Measurements from ENCODE around the gene RBPMS2. TPM values are rescaled to one million over a fixed set of nuclear protein-coding genes. Genes with fewer than 3 reads are reported as not detected.

Gene RBPMS2
- total and polyA plus RNA-seq, 2 of the 4 experiments (the other 2 are of a cell fraction): 2.8 TPM; not detected in 1

DNA sequence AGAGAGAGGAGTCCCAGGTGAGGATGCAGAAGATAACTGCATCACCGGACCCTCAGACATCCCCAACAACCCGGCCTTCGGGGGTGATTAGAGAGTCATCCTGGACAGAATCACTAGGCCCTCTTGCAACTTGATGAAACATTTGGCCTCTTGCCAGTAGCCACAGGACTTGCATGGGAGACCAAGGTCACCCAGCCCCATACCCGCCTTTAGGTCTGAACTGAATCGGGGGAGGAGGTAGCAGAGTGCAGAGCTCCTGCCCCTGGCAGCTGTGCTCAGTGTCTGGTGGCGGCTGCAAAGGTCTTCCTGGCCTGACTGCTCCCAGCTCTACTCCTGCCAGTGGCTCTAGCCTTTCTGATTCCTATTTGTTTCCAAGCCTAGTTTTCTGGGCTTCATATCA, 37.7 kb upstream of the RBPMS2 start:
- Histone ChIP-seq H4K5ac (ENCODE audit: low read depth, low read length) (no peak overlapping the region), H2AK5ac (ENCODE audit: low read depth, low read length) (no peak overlapping the region), H3K4ac (ENCODE audit: low read depth, low read length) (no peak overlapping the region), H3K9me1 (ENCODE audit: insufficient read depth, low read length) (no peaks in the 10 kb centered on the region), H3K14ac (replicated peaks; ENCODE audit: low read depth, low read length) (no peak overlapping the region), H3K23ac (ENCODE audit: low read depth, low read length) (no peak overlapping the region), H2BK120ac (ENCODE audit: low read depth, low read length) (no peak overlapping the region), H2AFZ (replicated peaks; ENCODE audit: low read length, poor library complexity) (no peak overlapping the region), H2BK5ac (ENCODE audit: low read depth, low read length, poor library complexity, severe bottlenecking) (no peak overlapping the region), H3K56ac (ENCODE audit: extremely low read depth, insufficient read depth, low read length) (no peak overlapping the region), H3K36me3 (ENCODE audit: control insufficient read depth, insufficient read depth, low read length) (peaks cover 2% of the 10 kb centered on the region; the same call in 1 of the 2 replicates), H3K4me1 (ENCODE audit: control insufficient read depth, insufficient read depth, low read length) (peaks cover 1% of the 10 kb centered on the region; the same call in 1 of the 2 replicates), H3K79me1 (ENCODE audit: low read depth in 1 of 2, low read length in 2 of 2) (no peaks in the 10 kb centered on the region), H3K18ac (ENCODE audit: low read depth, low read length) (no peak overlapping the region), H4K91ac (ENCODE audit: insufficient read depth, low read depth, low read length) (no peak overlapping the region), H3K4me3 (ENCODE audit: insufficient read depth, low read depth, low read length) (no peak overlapping the region), H4K8ac (ENCODE audit: low read depth in 2 of 2, low read length in 2 of 2) (no peak overlapping the region), H2BK20ac (ENCODE audit: low read depth, low read length) (no peak overlapping the region), H3K27me3 (ENCODE audit: control insufficient read depth, insufficient read depth, low read length) (no peaks in the 10 kb centered on the region; the same call in 1 of the 2 replicates), H3K4me2 (ENCODE audit: low read depth, low read length) (no peak overlapping the region), H3K27ac (ENCODE audit: insufficient read depth, low read length) (no peak overlapping the region), H2BK15ac (ENCODE audit: low read depth, low read length) (no peak overlapping the region), H3K9me3 (ENCODE audit: control insufficient read depth, insufficient read depth, low read length) (no peaks in the 10 kb centered on the region), H4K20me1 (ENCODE audit: insufficient read depth, low read length) (no peaks in the 10 kb centered on the region), H3K9ac (ENCODE audit: low read depth, low read length) (no peak overlapping the region), H2AK9ac (replicated peaks; ENCODE audit: low read depth, low read length, poor library complexity) (no peak overlapping the region)
- DNase-seq (peak; percentile 44), ATAC-seq (ENCODE audit: low read depth) (no peak)
- ChIA-PET CTCF (no interaction called here), POLR2A (ENCODE audit: unreplicated experiment) (no interaction called here)
- no CpG with 5 or more reads among the region's 6 CpGs for WGBS, 2 experiments (ENCODE audit: extremely low coverage in 2 of 2, insufficient read length in 1 of 2)
- TF ChIP-seq RAD21 (IDR thresholded peaks at IDR 0.05; ENCODE audit: low read length) (no peak), RCOR1 (IDR thresholded peaks at IDR 0.05; ENCODE audit: insufficient replicate concordance, low read length) (no peak), RFX5 (IDR thresholded peaks at IDR 0.05; ENCODE audit: low read depth, low read length) (no peak), BHLHE40 (IDR thresholded peaks at IDR 0.05; ENCODE audit: low read depth, low read length) (no peak), CHD1 (IDR thresholded peaks at IDR 0.05; ENCODE audit: low read depth, low read length) (no peak), MAZ (IDR thresholded peaks at IDR 0.05; ENCODE audit: borderline replicate concordance, low read depth, low read length) (no peak), MAFK (IDR thresholded peaks at IDR 0.05; ENCODE audit: low read depth, low read length) (no peak), MXI1 (IDR thresholded peaks at IDR 0.05; ENCODE audit: borderline replicate concordance, low read depth, low read length) (no peak), NFE2L2 (IDR thresholded peaks at IDR 0.05; ENCODE audit: low read depth, low read length) (no peak), SMC3 (IDR thresholded peaks at IDR 0.05; ENCODE audit: low read depth, low read length) (no peak), POLR2A (IDR thresholded peaks at IDR 0.05; ENCODE audit: low read depth, low read length) (no peak), CEBPB (IDR thresholded peaks at IDR 0.05; ENCODE audit: low read depth, low read length) (no peak), FOS (IDR thresholded peaks at IDR 0.05; ENCODE audit: low read depth, low read length) (no peak)
- TF ChIP-seq, protein P1, sequence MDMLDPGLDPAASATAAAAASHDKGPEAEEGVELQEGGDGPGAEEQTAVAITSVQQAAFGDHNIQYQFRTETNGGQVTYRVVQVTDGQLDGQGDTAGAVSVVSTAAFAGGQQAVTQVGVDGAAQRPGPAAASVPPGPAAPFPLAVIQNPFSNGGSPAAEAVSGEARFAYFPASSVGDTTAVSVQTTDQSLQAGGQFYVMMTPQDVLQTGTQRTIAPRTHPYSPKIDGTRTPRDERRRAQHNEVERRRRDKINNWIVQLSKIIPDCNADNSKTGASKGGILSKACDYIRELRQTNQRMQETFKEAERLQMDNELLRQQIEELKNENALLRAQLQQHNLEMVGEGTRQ (IDR thresholded peaks at IDR 0.05; ENCODE audit: low read depth, low read length): no peak
- TF ChIP-seq, protein P2, sequence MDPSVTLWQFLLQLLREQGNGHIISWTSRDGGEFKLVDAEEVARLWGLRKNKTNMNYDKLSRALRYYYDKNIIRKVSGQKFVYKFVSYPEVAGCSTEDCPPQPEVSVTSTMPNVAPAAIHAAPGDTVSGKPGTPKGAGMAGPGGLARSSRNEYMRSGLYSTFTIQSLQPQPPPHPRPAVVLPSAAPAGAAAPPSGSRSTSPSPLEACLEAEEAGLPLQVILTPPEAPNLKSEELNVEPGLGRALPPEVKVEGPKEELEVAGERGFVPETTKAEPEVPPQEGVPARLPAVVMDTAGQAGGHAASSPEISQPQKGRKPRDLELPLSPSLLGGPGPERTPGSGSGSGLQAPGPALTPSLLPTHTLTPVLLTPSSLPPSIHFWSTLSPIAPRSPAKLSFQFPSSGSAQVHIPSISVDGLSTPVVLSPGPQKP (IDR thresholded peaks at IDR 0.05; ENCODE audit: borderline replicate concordance, low read depth, low read length): no peak
- TF ChIP-seq, protein P3, sequence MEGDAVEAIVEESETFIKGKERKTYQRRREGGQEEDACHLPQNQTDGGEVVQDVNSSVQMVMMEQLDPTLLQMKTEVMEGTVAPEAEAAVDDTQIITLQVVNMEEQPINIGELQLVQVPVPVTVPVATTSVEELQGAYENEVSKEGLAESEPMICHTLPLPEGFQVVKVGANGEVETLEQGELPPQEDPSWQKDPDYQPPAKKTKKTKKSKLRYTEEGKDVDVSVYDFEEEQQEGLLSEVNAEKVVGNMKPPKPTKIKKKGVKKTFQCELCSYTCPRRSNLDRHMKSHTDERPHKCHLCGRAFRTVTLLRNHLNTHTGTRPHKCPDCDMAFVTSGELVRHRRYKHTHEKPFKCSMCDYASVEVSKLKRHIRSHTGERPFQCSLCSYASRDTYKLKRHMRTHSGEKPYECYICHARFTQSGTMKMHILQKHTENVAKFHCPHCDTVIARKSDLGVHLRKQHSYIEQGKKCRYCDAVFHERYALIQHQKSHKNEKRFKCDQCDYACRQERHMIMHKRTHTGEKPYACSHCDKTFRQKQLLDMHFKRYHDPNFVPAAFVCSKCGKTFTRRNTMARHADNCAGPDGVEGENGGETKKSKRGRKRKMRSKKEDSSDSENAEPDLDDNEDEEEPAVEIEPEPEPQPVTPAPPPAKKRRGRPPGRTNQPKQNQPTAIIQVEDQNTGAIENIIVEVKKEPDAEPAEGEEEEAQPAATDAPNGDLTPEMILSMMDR (conservative IDR thresholded peaks at IDR 0.05; ENCODE audit: low read depth, low read length): no peak
- intact Hi-C loops (cut with micrococcal nuclease): no loop called here
- dilution Hi-C loops (cut with HindIII; ENCODE audit: low sequenced_read_pairs, unreplicated experiment): no loop called here
- in situ Hi-C loops (cut with MboI; ENCODE audit: low sequenced_read_pairs): loop anchor here (5.0 kb wide), 1 partner anchor 81 kb away; no protein-coding TSS in a partner anchor
- no TSS peak for BruUV-seq (replicated peaks)

Measured in IMR-90 (cell line).